ENCODE measurements around the gene COTL1. TPM values are rescaled to one million over a fixed set of nuclear protein-coding genes. Genes with fewer than 3 reads are reported as not detected.

COTL1 gene
- total and polyA plus RNA-seq, 2 donors from 2014 or later = 122 to 136 TPM

- Histone ChIP-seq H3K36me3 (ENCODE audit: control insufficient read depth in 2 of 3, insufficient read depth in 3 of 3, low read length in 3 of 3) (no peaks in the 10 kb centered on the region), H3K27ac (ENCODE audit: low read depth in 2 of 2, low read length in 2 of 2) (no peak overlapping the region), H3K4me1 (ENCODE audit: control insufficient read depth in 2 of 3, insufficient read depth in 2 of 3, low read depth in 1 of 3, low read length in 3 of 3) (peaks cover 0 to 17% (median 15%) of the 10 kb centered on the region in 3 donors), H3K27me3 (ENCODE audit: control insufficient read depth, insufficient read depth, low read length) (no peaks in the 10 kb centered on the region), H3K9me3 (ENCODE audit: control insufficient read depth in 2 of 3, insufficient read depth in 1 of 3, low read length in 3 of 3) (no peaks in the 10 kb centered on the region), H3K9ac (ENCODE audit: low read length in 3 of 3) (no peak overlapping the region), H3K4me3 (ENCODE audit: low read length in 3 of 3) (no peak overlapping the region)
- no peak for TF ChIP-seq CTCF (IDR thresholded peaks at IDR 0.05; ENCODE audit: borderline replicate concordance, extremely low read depth, insufficient read depth)
- intact Hi-C loops (cut with DNase I) = no loop called here
- FAIRE-seq (no peak), DNase-seq (peak in 1 of 5 donors; percentile 24)
These were observed 22.3 kb upstream of the COTL1 start for GRCh38 chr16:84640145-84640544.

DNA sequence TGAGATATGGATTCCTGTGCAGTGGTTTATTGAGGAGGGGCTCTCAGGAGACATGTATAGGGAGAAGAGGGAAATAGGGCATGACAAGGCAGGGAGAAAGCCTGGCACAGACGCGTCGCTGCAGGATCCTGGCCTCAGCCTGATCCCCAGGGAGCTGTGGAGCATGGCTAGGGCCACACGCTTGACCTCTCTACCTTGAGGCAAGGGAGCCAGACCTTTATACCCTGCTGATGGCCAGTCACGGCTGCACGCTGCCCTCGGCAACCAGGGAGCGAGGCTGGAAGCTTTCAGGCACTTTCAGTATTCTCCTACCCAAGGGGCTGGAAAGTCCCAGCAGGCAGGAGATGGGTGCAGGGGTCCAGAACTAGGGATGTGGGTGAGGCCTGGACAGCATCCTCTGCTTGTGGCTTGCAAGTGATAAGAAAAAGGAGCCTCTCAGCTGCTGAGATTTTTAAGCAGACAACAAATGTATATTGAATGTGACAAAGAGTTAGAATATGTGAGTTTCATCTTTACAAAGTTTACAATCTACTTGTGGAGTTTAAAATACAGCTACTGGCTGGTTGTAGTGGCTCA is 20.4 kb upstream of the COTL1 start:
- H3K4me1 ChIP-seq (ENCODE audit: control insufficient read depth in 2 of 3, insufficient read depth in 2 of 3, low read depth in 1 of 3, low read length in 3 of 3) = peaks cover 0 to 21% (median 15%) of the 10 kb centered on the region in 3 donors
- H3K4me3 ChIP-seq (ENCODE audit: low read length in 3 of 3) = no peak overlapping the region
- DNase-seq (peak in 1 of 5 donors; percentile 59), FAIRE-seq (no peak)
- no peaks in the 10 kb centered on the region for H3K9me3 ChIP-seq (ENCODE audit: control insufficient read depth in 2 of 3, insufficient read depth in 1 of 3, low read length in 3 of 3)
- no peaks in the 10 kb centered on the region for H3K36me3 ChIP-seq (ENCODE audit: control insufficient read depth in 2 of 3, insufficient read depth in 3 of 3, low read length in 3 of 3)
- no peak for TF ChIP-seq CTCF (IDR thresholded peaks at IDR 0.05; ENCODE audit: borderline replicate concordance, extremely low read depth, insufficient read depth)
- intact Hi-C loops (cut with DNase I) = no loop called here
- no peaks in the 10 kb centered on the region for H3K27me3 ChIP-seq (ENCODE audit: control insufficient read depth, insufficient read depth, low read length)
- H3K27ac ChIP-seq (ENCODE audit: low read depth in 2 of 2, low read length in 2 of 2) = peak overlapping the region in 1 of 2 donors; percentile 1
- no peak overlapping the region for H3K9ac ChIP-seq (ENCODE audit: low read length in 3 of 3)

GRCh38 chr16:84637709-84638108 is 19.8 kb upstream of the COTL1 start:
- Histone ChIP-seq H3K27ac (ENCODE audit: low read depth in 2 of 2, low read length in 2 of 2) (no peak overlapping the region), H3K9me3 (ENCODE audit: control insufficient read depth in 2 of 3, insufficient read depth in 1 of 3, low read length in 3 of 3) (no peaks in the 10 kb centered on the region), H3K4me1 (ENCODE audit: control insufficient read depth in 2 of 3, insufficient read depth in 2 of 3, low read depth in 1 of 3, low read length in 3 of 3) (peaks cover 0 to 18% (median 13%) of the 10 kb centered on the region in 3 donors), H3K36me3 (ENCODE audit: control insufficient read depth in 2 of 3, insufficient read depth in 3 of 3, low read length in 3 of 3) (no peaks in the 10 kb centered on the region), H3K4me3 (ENCODE audit: low read length in 3 of 3) (no peak overlapping the region), H3K27me3 (ENCODE audit: control insufficient read depth, insufficient read depth, low read length) (no peaks in the 10 kb centered on the region), H3K9ac (ENCODE audit: low read length in 3 of 3) (no peak overlapping the region)
- FAIRE-seq (no peak), DNase-seq (no peak)
- intact Hi-C loops (cut with DNase I) = no loop called here
- no peak for TF ChIP-seq CTCF (IDR thresholded peaks at IDR 0.05; ENCODE audit: borderline replicate concordance, extremely low read depth, insufficient read depth)

- no peaks in the 10 kb centered on the region for H3K27me3 ChIP-seq (ENCODE audit: control insufficient read depth, insufficient read depth, low read length)
- H3K4me1 ChIP-seq (ENCODE audit: control insufficient read depth in 2 of 3, insufficient read depth in 2 of 3, low read depth in 1 of 3, low read length in 3 of 3) = peaks cover 0 to 13% (median 0%) of the 10 kb centered on the region in 3 donors
- no peak for TF ChIP-seq CTCF (IDR thresholded peaks at IDR 0.05; ENCODE audit: borderline replicate concordance, extremely low read depth, insufficient read depth)
- FAIRE-seq = no peak
- intact Hi-C loops (cut with DNase I) = no loop called here
- H3K4me3 ChIP-seq (ENCODE audit: low read length in 3 of 3) = no peak overlapping the region
- no peaks in the 10 kb centered on the region for H3K9me3 ChIP-seq (ENCODE audit: control insufficient read depth in 2 of 3, insufficient read depth in 1 of 3, low read length in 3 of 3)
- H3K36me3 ChIP-seq (ENCODE audit: control insufficient read depth in 2 of 3, insufficient read depth in 3 of 3, low read length in 3 of 3) = no peaks in the 10 kb centered on the region
- peak in 1 of 5 donors; percentile 14 for DNase-seq
- no peak overlapping the region for H3K27ac ChIP-seq (ENCODE audit: low read depth in 2 of 2, low read length in 2 of 2)
- H3K9ac ChIP-seq (ENCODE audit: low read length in 3 of 3) = no peak overlapping the region
These were observed 17.8 kb upstream of the COTL1 start for GRCh38 chr16:84635702-84636101.

Data from kidney (tissue), 14 donors.